SKM-1 (cell line): ENCODE measurements around the gene PACRG.

Experiments
- DNase-seq: peaks from one replicate; lab custom pipeline; 2025; ENCODE audit not compliant: unreplicated experiment; lab: John Stamatoyannopoulos, UW

Gene PACRG

DNA sequence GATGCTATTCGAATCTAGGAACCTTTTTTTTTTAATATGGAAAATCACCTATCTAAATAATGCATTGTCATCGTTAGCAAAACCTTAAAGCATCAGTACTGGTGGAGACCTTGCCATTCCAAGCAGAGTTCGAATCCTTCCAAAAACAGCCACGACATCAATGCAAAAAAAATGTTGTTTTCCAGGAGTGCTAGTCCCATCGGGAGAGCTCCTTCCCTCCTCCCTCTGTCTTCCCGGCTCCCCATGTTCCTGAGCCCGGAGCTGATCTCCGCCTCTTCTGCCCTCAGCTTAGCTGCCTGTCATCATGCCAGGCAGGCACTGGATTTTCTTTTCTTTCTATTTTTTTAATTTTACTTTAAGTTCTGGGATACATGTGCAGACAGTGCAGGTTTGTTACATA is 533.1 kb downstream of the PACRG start:
- DNase-seq: no peak

DNA sequence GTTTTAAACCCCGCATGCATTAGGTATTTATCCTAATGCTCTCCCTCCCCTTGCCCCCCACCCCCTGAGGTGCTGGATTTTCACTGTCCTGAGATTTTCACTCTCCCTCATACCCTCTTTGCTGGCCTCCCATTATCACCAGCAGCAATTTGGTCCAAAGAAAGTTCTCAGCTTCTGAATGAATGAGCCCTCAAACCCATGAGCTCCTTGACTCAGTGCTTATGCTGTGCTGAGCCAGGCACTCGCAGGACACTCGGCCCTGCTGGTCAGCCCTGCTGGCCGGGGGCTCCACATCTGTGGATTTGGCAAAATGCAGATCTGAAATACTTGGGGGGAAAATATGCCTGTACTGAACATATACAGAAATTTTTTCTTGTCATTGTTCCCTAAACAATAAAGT is 533.6 kb downstream of the PACRG start:
- no peak for DNase-seq

DNA sequence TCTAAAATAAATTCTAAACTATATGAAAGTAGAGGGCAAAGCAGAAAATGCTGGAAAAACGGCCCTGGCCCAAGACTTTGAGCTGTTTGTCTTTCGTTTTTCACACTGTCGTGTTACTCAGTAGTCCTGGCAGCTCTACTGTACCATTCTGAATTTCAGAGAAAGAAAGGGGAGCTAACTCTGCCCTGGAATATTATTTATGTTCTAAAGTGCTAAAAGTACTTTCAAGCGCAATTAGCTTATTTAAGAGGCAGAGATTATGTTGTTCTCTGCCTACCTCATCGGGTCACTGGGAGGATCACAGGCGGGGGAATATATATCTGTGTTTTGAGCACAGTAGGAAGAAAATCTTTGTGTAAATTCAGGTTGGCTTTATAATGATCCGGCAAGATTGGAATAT is 534.3 kb downstream of the PACRG start:
- no peak for DNase-seq

DNA sequence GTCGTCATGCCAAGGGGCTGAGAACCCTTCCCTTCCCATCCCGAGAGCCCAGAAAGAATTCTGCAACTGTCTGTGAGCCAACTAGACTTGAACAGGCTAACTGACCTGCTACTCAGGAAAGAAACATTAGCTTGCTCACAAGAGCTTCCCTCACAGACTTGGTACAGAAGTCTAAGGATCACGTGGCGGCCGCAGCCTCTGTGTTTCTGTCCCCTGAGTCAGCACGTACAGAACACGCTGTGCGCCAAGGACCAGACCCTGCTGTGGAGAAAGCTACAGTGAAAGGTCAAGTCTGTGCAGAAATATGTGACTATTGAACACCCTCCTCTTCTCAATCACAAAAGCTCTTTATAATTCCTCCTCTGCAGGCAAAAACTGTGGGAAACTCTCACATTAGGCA is 535.4 kb downstream of the PACRG start:
- no peak for DNase-seq

DNA sequence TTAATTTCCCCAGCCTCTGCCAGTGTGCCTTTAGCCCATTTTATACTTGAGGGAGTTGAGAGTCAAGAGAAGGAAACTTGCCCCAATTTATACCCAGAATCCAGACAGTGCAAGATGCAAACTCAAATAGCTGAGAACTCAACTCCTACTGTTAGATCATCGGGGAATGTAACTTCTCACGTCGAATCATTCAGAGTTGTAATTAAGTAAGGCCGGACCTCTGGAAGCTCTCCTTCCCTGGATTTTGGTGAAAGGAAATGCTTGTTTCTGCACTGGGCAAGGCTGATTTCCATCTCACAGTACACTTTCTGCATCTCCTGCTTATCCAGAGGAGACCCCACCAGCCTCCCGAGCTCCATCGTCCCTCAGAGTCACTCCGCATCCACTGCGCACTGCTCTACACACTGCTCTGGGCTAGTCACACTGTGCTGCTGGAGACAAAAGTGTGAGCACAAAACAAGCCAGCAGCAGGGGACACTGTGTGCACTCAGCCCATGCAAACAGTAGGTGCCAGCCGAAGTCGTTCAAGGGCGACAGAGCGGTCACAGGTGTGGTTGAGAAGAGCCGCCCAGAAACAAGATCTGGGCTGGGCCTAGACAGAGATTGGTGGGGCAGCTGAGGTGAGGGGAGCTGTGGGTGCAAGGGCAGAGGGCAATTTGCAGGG is 536.4 kb downstream of the PACRG start:
- DNase-seq: no peak

DNA sequence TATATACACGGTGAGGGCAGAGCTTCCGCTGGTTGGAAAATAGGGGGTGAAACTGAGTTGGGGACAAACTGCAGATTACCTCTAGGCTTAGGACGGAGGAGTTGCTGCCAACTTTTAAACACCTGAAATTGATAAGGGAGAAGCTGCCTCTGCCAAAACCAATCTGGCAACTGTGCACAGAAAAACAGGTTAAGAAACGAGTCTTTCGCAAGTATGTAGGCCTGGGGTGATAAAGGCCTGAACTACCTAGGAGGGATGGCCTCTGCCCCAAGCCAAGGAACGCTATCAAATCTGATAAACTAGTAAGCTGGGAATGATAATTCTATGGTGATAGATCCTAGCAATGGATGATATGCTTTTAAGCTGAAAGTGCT is 536.9 kb downstream of the PACRG start:
- no peak for DNase-seq

DNA sequence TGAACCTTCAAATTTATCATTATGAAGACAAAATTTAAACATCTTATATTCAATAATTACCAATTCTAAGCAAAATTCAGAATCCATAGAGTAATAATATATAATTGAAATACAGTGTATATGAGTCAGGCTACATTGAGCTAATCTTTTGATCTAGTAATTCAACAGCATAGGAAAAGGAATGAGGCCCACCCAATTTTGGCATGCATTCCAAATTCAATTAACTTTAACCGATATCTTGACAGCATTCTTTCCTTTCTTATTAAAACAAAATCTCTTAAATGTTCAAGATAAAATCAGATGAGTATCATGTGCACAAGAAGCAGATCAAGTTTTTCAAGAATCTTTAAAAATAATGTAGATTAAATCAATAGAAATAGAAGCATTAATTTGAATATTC is 553.9 kb downstream of the PACRG start:
- DNase-seq: no peak

DNA sequence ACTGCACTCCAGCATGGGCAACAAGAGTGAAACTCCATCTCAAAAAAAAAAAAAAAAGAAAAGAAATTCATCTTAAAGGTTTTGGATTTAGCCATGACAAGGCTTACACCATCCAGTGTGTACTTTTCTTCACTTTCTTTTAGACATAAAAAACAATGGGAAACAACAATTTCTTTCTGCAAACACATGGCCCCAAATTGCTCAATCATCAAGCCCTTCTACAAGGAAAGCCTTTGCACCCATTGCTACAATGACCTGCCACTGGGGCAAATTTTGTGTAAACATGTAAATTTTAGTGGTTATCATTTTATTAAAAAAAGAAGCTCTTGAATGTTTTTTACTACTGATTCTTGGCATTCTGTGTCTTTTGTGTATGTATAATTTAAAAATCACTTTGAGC is 554.9 kb downstream of the PACRG start:
- DNase-seq: no peak

DNA sequence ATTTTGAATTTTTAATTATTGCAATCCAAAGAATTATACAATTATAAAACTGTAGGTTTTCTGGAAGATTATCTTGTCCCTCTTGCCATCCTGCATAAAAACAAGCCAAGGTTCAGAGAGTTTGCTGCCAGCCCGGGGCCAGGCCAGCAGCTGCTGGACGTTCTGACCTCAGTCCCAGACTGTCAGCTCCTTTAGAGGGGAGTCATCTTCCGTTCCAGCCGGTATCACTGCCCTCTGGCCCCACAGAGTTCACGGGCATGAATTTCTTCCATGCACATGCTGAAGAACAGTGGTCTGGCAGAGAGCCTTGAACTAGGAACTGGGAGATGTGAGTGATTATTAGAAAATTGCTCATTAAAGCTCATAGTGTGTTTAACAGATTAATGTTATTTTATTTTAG is 556.4 kb downstream of the PACRG start:
- no peak for DNase-seq

DNA sequence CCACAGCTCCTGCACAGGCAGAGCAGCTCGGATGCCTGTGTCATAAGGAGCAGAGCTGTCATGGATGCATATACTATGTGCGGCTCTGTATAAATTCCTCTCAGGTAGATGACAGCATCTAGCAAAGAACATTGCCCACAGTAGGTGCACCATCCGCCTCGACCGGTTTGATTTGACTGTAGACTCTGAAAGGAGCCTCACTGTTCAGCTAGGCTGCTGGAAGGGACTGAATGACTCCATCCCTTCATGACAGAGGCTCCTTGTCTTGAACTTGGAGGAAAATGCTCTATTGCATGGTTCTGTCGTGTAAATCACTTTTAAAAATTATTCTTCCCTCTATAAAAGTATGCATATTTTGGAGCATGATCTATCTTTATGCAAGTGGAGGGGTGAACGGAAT is 557.9 kb downstream of the PACRG start:
- no peak for DNase-seq

DNA sequence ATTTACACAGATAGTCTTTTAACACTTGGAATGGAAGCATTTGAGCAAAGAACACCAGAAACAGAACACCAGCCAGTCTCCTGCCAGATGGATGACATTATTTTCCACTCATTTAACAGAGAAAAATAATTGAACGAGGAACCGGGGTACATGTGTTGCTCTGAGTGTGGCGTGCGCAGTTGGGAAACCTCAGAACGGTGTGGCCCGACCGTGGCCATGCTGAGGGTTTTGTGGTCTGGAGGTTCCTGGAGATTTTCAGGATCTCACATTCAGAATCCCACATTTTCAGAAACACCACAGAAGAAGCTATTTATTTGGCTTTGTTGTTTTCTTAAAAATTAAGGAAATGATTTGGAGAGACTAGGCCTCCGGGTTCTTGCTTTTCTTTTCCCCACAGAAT is 559.9 kb downstream of the PACRG start:
- no peak for DNase-seq

DNA sequence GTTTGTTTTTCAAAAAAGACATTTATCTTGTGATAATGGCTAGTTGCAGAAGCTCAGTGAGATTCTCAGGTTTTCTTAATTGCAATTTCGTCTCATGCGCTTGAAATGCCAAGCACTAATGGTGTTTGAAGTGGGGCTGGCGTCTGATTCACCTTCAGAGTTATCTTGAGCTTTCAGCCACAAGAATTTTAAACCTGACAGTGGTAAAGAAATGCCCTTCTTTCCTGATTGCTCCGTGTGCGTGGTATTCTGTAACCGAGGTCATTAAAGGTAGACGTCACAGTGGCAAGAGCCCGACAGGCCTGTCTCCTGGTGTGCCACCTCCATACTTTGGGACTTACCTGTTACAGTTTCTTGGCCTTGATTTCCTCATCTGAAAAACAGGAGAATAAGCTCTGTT is 560.3 kb downstream of the PACRG start:
- DNase-seq: no peak

DNA sequence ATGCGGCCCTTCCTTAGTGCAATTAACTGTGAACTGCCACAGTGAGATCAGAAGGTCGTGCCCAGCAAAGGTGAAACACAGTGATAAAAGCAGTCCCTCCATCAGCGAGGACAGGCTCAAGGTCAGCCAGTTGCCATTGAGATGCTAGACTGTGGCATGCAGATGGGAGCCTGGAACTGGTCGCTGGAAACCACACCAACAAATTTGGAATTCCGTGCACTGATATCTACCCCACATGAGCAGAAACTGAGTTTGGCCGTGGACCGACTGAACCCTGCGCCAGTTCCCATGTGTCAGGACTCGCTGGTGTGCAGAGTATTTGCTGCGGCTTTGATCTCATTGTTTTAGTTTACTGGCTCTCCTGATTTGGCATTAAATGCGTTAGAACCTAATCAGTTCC is 561.1 kb downstream of the PACRG start:
- DNase-seq: no peak

DNA sequence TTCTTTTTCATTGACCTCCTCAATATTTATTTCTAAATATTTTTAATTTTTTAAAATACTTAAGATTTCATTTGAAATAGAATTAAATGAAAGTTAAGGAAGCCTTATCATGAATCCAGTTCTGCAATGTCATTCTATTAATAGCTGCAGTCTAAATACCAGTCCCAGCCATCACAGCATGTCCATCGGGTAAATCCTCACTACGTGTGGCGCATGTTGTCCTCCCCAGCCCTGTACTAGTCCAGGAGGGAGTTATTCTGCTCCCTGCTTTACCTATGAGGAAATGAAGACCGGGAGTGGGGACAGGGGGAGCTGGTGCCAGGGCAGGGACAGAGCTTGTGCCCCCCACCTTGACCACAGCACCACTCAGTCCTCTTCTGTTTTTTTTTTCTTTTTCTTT is 561.7 kb downstream of the PACRG start:
- DNase-seq: no peak

DNA sequence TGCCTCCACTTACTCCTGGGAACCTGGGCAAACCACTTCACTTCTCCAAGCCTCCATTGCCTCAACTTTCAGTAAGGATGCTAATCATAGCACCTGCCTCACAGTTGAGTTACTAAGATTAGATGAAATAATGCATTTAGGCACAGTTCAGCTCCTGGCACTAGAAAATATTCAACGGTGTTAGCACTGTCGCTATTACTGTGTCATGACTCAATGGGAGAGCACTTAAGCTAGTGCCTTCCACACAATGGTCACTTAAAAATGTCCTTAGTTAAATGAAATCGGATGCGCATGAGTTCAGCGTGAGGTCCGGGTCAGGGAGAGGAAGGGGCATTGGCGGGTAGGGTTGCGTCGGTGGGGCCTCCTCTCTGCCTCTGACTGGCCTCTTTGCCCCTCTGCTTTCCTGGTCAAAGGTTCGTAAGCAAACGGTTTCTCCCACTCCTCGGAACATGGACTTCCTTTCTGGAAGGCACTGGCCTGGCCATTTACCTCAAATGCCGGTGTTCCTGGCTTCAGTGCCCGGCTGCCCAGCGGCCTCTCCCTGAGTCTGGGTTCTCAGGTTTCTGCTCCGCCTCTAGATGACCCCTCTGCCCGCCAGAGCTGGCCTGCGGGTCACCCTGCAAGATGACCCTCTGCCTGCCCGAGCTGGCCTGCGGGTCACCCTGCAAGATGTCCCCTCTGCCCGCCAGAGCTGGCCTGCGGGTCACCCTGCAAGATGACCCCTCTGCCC is 562.9 kb downstream of the PACRG start:
- DNase-seq: no peak

DNA sequence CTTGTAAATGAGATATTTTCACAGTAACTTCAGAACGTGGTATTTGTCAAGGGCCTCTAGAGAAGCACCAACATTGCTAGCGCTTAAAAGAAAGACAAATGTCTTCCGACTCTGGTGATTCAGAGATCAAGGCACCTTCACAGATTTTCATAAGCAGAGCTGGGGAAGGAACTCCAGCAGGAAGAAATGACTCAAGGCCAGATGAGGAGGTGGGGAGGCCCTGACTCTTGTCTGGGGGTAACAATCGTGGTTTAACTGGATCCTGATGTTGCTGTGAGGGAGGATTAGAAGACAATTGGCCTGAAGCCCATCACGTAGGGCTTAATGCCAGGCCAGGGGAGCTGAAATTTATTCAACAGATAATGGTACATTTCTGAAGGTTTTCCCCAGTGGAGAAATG is 563.8 kb downstream of the PACRG start:
- DNase-seq: no peak

DNA sequence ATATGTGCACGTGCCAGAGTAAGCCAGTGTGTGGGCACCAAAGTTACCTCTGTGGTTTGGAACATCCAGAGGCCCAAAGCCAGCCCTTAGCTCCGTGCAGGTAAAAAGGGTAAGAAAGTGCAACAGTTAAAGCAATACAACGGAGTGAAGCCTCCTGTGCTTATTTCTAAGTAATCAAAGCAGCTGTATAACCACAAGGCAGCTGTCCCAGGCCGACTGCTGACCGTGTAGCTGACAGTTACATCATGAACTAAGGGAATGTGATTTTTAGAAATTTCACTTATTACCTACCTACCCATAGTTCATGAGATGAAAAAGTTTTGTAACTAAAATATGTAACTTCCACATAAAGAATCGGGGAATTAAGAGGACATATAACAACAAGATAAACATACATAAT is 565.5 kb downstream of the PACRG start:
- no peak for DNase-seq

DNA sequence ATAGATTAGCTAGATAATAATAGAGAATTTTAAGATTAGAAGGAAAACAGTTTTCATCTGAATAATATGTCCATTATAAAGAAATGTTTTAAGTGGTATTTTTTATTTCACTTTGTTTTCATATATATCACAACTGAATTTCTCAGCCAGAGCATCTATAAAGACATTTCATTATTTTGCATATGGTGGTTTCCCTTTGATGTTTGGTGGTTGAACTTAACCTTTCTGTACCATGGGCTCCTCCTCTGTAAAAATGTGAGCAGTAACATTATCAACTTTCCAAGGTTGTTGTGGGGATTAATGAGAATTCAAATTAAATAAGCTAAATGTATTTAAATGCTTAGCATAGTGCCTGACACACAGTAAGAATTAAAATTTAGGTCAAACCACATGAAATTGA is 567.0 kb downstream of the PACRG start:
- DNase-seq: no peak

DNA sequence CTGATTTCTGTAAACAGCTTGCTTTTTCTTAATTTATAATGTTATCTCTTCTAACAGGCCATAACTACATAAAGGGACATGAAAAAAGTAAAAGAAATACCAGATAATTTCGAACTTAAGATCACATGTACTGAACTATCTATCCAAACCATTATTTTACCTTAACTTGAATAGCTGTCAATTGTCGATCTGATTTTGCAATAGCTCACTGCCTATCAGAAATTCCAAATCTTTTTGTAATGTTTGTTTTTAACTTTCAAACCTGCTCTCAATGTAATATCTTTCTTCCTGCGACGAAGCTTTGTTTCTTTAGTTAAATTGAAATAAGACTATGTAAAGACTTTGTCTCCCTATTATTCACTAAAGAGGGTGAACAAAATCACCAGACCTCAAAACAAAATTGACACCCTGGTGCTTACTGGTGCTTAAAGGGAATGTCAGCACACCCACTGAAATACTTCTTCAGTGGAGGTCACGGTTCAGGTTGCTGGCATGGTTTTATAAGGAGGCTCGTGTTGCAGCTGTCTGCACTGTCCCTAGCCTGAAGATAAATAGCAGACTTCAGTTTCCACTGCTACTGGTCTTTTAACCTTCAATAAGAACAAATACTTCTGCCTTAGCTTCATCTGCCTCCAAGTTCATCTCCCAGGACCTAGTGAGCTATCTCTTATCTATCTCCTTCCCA is 569.2 kb downstream of the PACRG start:
- no peak for DNase-seq

DNA sequence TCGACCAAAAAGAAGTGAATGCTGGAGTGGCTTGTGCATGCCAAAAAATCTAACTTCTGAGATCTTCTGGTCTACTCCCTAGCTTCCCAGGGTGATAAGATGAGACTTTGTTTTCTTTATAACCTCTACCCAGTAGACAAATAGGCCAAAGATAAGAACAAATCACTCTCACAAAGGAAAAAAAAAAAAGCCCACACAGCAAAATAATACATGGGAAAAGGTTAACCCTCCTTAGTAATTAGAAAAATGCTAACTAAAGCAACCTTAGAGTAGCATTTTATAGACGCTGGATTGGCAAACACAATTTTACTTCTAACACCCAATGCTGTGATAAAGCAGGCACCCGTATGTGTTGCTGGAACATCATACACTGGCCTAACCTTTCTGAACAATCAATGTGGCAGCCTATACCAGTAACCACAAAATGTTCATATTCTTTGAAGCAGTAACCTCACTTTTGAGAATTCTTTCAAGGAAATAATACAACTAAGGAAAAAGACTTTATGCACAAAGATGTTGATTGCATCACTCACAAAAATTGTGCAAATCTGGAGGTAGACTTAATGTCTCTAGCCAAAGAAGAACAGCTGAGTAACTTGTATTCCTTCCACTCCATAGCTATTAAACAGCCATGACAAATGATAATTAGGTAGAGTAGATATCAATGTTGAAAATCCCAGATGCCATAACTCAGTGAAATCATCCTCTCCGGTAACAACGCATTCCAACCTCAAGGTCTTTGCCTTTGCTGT is 570.5 kb downstream of the PACRG start:
- no peak for DNase-seq

DNA sequence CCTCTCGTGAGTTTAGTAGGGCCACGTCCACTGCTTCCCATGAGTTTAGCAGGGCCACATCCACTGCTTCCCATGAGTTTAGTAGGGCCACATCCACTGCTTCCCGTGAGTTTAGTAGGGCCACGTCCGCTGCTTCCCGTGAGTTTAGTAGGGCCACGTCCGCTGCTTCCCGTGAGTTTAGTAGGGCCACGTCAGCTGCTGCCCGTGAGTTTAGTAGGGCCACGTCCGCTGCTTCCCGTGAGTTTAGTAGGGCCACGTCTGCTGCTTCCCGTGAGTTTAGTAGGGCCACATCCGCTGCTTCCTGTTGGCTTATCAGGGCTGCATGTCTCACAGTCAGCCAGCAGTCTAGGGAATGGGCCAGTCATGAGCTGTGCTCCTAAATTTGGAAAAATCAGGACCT is 573.1 kb downstream of the PACRG start:
- DNase-seq: no peak
